ENCODE data around the gene ILRUN. TPM values are rescaled to one million over a fixed set of nuclear protein-coding genes. Genes with fewer than 3 reads are reported as not detected.

Gene ILRUN
- polyA plus RNA-seq, 3 donors = 48.9 to 53.7 (median 49.1) TPM

Other genes with a start within 250 kb of the ILRUN start
- under 1 TPM; 0.72 to 0.79 (median 0.75) TPM for gene PACSIN1, start 230.7 kb downstream of the ILRUN start, polyA plus RNA-seq (ENCODE audit: insufficient read length in 3 of 3)
- gene SPDEF, start 140.4 kb downstream of the ILRUN start, polyA plus RNA-seq (ENCODE audit: insufficient read length in 3 of 3) = under 1 TPM in 2 of 3 donors, not detected in 1; 0.07 to 0.08 TPM
- 100 to 1,000 TPM; 143 to 150 (median 143) TPM for gene SNRPC, start 60.7 kb upstream of the ILRUN start, polyA plus RNA-seq (ENCODE audit: insufficient read length in 3 of 3)
- gene BLTP3A, start 95.3 kb upstream of the ILRUN start, polyA plus RNA-seq (ENCODE audit: insufficient read length in 3 of 3) = 10 to 100 TPM; 13.2 to 14.2 (median 14.0) TPM
- 10 to 100 TPM; 47.4 to 52.7 (median 52.3) TPM for gene TAF11, start 191.3 kb upstream of the ILRUN start, polyA plus RNA-seq (ENCODE audit: insufficient read length in 3 of 3)
- gene ANKS1A, start 192.5 kb upstream of the ILRUN start, polyA plus RNA-seq (ENCODE audit: insufficient read length in 3 of 3) = 10 to 100 TPM; 31.2 to 43.8 (median 38.4) TPM

Data from right renal cortex interstitium (tissue), 3 donors.